Sigmoid colon (tissue), 7 donors: ENCODE measurements around the gene IFT25. TPM values are rescaled to one million over a fixed set of nuclear protein-coding genes. Genes with fewer than 3 reads are reported as not detected.
A peak's percentile ranks its signal among the peaks of the same experiment; 100 is the strongest.

Experiments used
- DNase-seq: peaks from one replicate; pipeline ENCODE4 v3.0.0-alpha.2; 2019
- H3K27ac ChIP-seq, 4 donors: fragments of 200-600 bp; sonication (generic); one replicate each; pipeline ENCODE4 v1.5.1; 2016 to 2019; ENCODE audit warnings: mild to moderate bottlenecking in 1 of 4
- H3K27me3 ChIP-seq, 3 donors: fragments of 200-600 bp; sonication (generic); one replicate each; pipeline ENCODE4 v1.5.1; 2019; ENCODE audit warnings: mild to moderate bottlenecking in 1 of 3
- H3K36me3 ChIP-seq, 4 donors: fragments of 200-600 bp; sonication (generic); one replicate each; pipeline ENCODE4 v1.5.1; 2016 to 2019
- H3K4me1 ChIP-seq, 4 donors: fragments of 200-600 bp; sonication (generic); one replicate each; pipeline ENCODE4 v1.5.1; 2017 to 2019
- H3K4me3 ChIP-seq, 4 donors: fragments of 200-600 bp; sonication (generic); one replicate each; pipeline ENCODE4 v1.5.1; 2017 to 2019; ENCODE audit warnings: mild to moderate bottlenecking in 2 of 4, moderate library complexity in 1 of 4
- H3K9me3 ChIP-seq, 4 donors: fragments of 200-600 bp in 3 of 4; sonication (generic) in 3 of 4; one replicate each; pipeline versions ENCODE4 v1.5.1 to v1.6.1; 2013 to 2019
- CTCF ChIP-seq, 4 experiments: fragments of 450-650 bp in 3 of 4; fragments of 200-600 bp in 1 of 4; IDR thresholded peaks; one replicate each; pipeline ENCODE4 v1.5.1; 2016 to 2019; ENCODE audit warnings: antibody characterized with exemption in 4 of 4, mild to moderate bottlenecking in 3 of 4, moderate library complexity in 2 of 4
- EP300 ChIP-seq, 4 donors: sonication (generic); formaldehyde crosslinking; IDR thresholded peaks; one replicate each; pipeline ENCODE4 v1.6.1; 2017; ENCODE audit warnings: antibody characterized with exemption in 4 of 4
- POLR2A ChIP-seq, 2 donors: fragments of 450-650 bp; IDR thresholded peaks; one replicate each; pipeline ENCODE4 v1.6.1; 2016; ENCODE audit warnings: antibody characterized with exemption in 2 of 2, mild to moderate bottlenecking in 2 of 2, moderate library complexity in 2 of 2
- POLR2AphosphoS5 ChIP-seq, 4 donors: sonication (generic); formaldehyde crosslinking; IDR thresholded peaks; one replicate each; pipeline ENCODE4 v1.6.1; 2017; ENCODE audit warnings: antibody characterized with exemption in 4 of 4
- WGBS, 2 donors: extraction: QIAGEN DNeasy Blood & Tissue Kit; methylation state at CpG; one replicate each; pipeline ENCODE4 v1.1.7; 2013; 5-methylcytosine and 5-hydroxymethylcytosine counted together
- intact Hi-C: fragments of 100-400 bp; cut with DNase I; formaldehyde crosslinking; loops from one replicate; pipeline ENCODE4 v1.15.1; 2023
- polyA plus RNA-seq, 3 donors: library from polyadenylated mRNA; stranded (reverse); fragments of 200-250 nt; gene quantifications; one replicate each; pipeline ENCODE4 v1.2.3, GENCODE V29; 2013
- total RNA-seq, 4 donors: library from RNA; depleted of rRNA; stranded (reverse); fragments of >200 nt; gene quantifications; one replicate each; pipeline ENCODE4 v1.1.0, GENCODE V29; 2016
- donor health status: healthy with polysubstance abuse.
- donor health status: Bipolar disorder and iron deficiency.
- donor health status: healthy.

The IFT25 gene
- total and polyA plus RNA-seq, 7 donors, result 16.1 to 33.9 (median 25.0) TPM

DNA sequence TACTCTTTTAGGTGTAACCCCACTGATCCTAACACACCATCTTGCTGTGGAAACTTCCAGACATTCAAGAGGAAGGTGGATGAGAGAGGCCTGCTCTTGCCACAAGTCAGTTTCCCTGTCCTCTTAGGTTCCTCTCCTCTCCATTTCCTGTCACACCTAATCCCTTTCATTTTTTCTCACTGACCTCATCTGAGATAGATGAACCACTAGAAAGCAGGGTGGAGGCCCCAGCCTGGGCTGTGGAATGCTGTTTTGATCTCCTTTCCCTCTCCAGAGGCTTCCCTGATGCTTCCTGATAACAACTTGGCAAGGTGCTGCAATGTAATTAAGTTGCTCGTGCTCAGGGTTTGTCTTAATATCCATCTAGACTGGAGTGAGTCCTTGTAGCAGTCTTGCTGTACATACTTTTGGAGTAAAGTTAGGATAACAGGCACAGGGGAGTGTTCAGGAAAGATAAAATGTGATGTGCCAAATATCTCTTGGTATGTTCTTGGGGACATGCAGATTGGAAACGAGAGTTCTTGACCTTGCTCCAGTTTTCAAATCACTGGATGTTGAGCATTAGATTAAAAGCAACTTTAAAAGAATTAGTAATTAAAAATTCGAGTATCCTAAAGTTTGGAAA lies 11.8 kb upstream of the IFT25 start:
- DNase-seq, result no peak
- Histone ChIP-seq H3K27me3 (no peaks in the 10 kb centered on the region), H3K27ac (peak overlapping the region; percentile 16 to 63 (median 25)), H3K9me3 (no peaks in the 10 kb centered on the region), H3K4me1 (peaks cover 0 to 28% (median 22%) of the 10 kb centered on the region in 4 donors), H3K36me3 (peaks cover 10 to 63% (median 23%) of the 10 kb centered on the region in 4 donors), H3K4me3 (no peak overlapping the region)
- WGBS, 2 donors, result 50 to 70% methylated on average over 3 of the region's 3 CpGs
- intact Hi-C loops, result no loop called here
- no peak for TF ChIP-seq EP300 (IDR thresholded peaks at IDR 0.05)
- no peak for TF ChIP-seq CTCF (IDR thresholded peaks at IDR 0.05)
- TF ChIP-seq POLR2A (IDR thresholded peaks at IDR 0.05), result no peak
- TF ChIP-seq POLR2AphosphoS5 (IDR thresholded peaks at IDR 0.05), result no peak

GRCh38 chr1:53956308-53957168 lies 11.0 kb upstream of the IFT25 start:
- H3K4me1 ChIP-seq, result peaks cover 0 to 28% (median 22%) of the 10 kb centered on the region in 4 donors
- TF ChIP-seq CTCF (IDR thresholded peaks at IDR 0.05) (no peak), POLR2AphosphoS5 (IDR thresholded peaks at IDR 0.05) (no peak), EP300 (IDR thresholded peaks at IDR 0.05) (no peak), POLR2A (IDR thresholded peaks at IDR 0.05) (no peak)
- H3K27ac ChIP-seq, result peak overlapping the region; percentile 16 to 63 (median 25)
- no peak overlapping the region for H3K4me3 ChIP-seq
- intact Hi-C loops, result no loop called here
- peaks cover 6 to 63% (median 19%) of the 10 kb centered on the region in 4 donors for H3K36me3 ChIP-seq
- no peaks in the 10 kb centered on the region for H3K27me3 ChIP-seq
- no peak for DNase-seq
- 49 to 74% methylated on average over 3 of the region's 3 CpGs for WGBS, 2 donors
- H3K9me3 ChIP-seq, result no peaks in the 10 kb centered on the region

GRCh38 chr1:53954128-53954527 lies 8.6 kb upstream of the IFT25 start:
- 80 to 92% methylated on average over 2 of the region's 2 CpGs for WGBS, 2 donors
- H3K36me3 ChIP-seq, result peaks cover 0 to 44% (median 5%) of the 10 kb centered on the region in 4 donors
- H3K27me3 ChIP-seq, result no peaks in the 10 kb centered on the region
- TF ChIP-seq POLR2AphosphoS5 (IDR thresholded peaks at IDR 0.05) (no peak), EP300 (IDR thresholded peaks at IDR 0.05) (no peak), CTCF (IDR thresholded peaks at IDR 0.05) (no peak), POLR2A (IDR thresholded peaks at IDR 0.05) (no peak)
- no peak overlapping the region for H3K4me3 ChIP-seq
- no peaks in the 10 kb centered on the region for H3K9me3 ChIP-seq
- H3K4me1 ChIP-seq, result peaks cover 0 to 35% (median 26%) of the 10 kb centered on the region in 4 donors
- intact Hi-C loops, result no loop called here
- peak overlapping the region; percentile 10 to 33 (median 18) for H3K27ac ChIP-seq
- no peak for DNase-seq

DNA sequence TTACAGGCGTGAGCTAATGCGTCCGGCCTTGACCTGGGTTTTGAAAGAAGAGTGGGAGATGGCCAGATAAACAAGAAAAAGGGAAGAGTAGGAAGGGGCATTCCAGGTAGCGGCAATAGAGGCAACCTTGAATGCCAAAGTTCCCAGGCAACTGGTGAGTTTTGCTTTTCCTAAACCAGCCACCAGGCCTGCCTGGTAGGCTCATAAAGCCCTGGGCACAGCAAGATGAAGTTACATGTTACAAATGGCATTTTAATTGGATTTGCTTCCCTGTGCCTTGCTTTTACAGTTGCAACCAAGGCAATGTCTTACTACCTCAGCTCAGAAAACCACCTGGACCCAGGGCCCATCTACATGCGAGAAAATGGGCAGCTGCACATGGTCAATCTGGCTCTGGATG lies 6.2 kb upstream of the IFT25 start:
- Histone ChIP-seq H3K27me3 (no peaks in the 10 kb centered on the region), H3K27ac (peak overlapping the region in 1 of 4 donors; percentile 4), H3K9me3 (no peaks in the 10 kb centered on the region), H3K36me3 (peaks cover 0 to 23% (median 2%) of the 10 kb centered on the region in 4 donors), H3K4me3 (no peak overlapping the region), H3K4me1 (peaks cover 0 to 49% (median 35%) of the 10 kb centered on the region in 4 donors)
- TF ChIP-seq POLR2A (IDR thresholded peaks at IDR 0.05) (no peak), CTCF (IDR thresholded peaks at IDR 0.05) (no peak), POLR2AphosphoS5 (IDR thresholded peaks at IDR 0.05) (no peak), EP300 (IDR thresholded peaks at IDR 0.05) (no peak)
- intact Hi-C loops, result loop anchor here (2.0 kb wide), 1 partner anchor 101 kb away; the partner anchor contains the start of genes TCEANC2 and TMEM59
- DNase-seq, result no peak
- 94 to 95% methylated on average over 5 of the region's 5 CpGs for WGBS, 2 donors
